KMS-11 (cell line): ENCODE results near the gene ADARB1.

Experiments used
- H2AFZ ChIP-seq: fragments of 200-600 bp; sonication (generic); 2 replicates; pipeline ENCODE4 v1.6.1; 2016; ENCODE audit warnings: antibody characterized with exemption, mixed run types, low read depth
- H3K27ac ChIP-seq: fragments of 200-600 bp; sonication (generic); 2 replicates; pipeline ENCODE4 v1.6.1; 2016; ENCODE audit warnings: mild to moderate bottlenecking, mixed run types
- H3K27me3 ChIP-seq: fragments of 200-600 bp; sonication (generic); 2 replicates; pipeline ENCODE4 v1.6.1; 2017; ENCODE audit warnings: mild to moderate bottlenecking, low read depth, mixed run types, moderate library complexity; ENCODE audit not compliant: insufficient read depth
- H3K36me3 ChIP-seq: fragments of 200-600 bp; sonication (generic); 2 replicates; pipeline ENCODE4 v1.6.1; 2017; ENCODE audit warnings: mild to moderate bottlenecking, mixed run types; ENCODE audit not compliant: insufficient read depth
- H3K4me1 ChIP-seq: fragments of 200-600 bp; sonication (generic); 2 replicates; pipeline ENCODE4 v1.6.1; 2016; ENCODE audit warnings: mild to moderate bottlenecking, low read depth, mixed run types; ENCODE audit not compliant: poor library complexity, severe bottlenecking
- H3K4me2 ChIP-seq: fragments of 200-600 bp; sonication (generic); 2 replicates; pipeline ENCODE4 v1.7.0; 2016; ENCODE audit warnings: mild to moderate bottlenecking, mixed run types
- H3K4me3 ChIP-seq: fragments of 200-600 bp; sonication (generic); IDR thresholded peaks from 2 replicates; pipeline ENCODE4 v1.6.1; 2017; ENCODE audit warnings: low read depth, low read length, mixed read lengths; ENCODE audit not compliant: insufficient read depth
- H3K79me2 ChIP-seq: fragments of 200-600 bp; sonication (generic); 2 replicates; pipeline ENCODE4 v1.6.1; 2016; ENCODE audit warnings: low read depth, mixed run types; ENCODE audit not compliant: insufficient read depth
- H3K9ac ChIP-seq: fragments of 200-600 bp; sonication (generic); 2 replicates; pipeline ENCODE4 v1.6.1; 2016; ENCODE audit warnings: mild to moderate bottlenecking, mixed run types
- H4K20me1 ChIP-seq: fragments of 200-600 bp; sonication (generic); 2 replicates; pipeline ENCODE4 v1.6.1; 2016; ENCODE audit warnings: mild to moderate bottlenecking, mixed run types; ENCODE audit not compliant: insufficient read depth
- CTCF ChIP-seq: fragments of 200-600 bp; sonication (generic); conservative IDR thresholded peaks from 2 replicates; pipeline ENCODE4 v1.6.1; 2017; ENCODE audit warnings: low read depth, mild to moderate bottlenecking, antibody characterized with exemption, low read length, moderate library complexity, mixed read lengths

Gene ADARB1

GRCh38 chr21:45081636-45082035 is 7.3 kb downstream of the ADARB1 start:
- no peak for TF ChIP-seq CTCF
- Histone ChIP-seq H3K4me1 (peaks cover 5% of the 10 kb centered on the region), H2AFZ (no peak overlapping the region), H3K27me3 (no peaks in the 10 kb centered on the region), H4K20me1 (no peaks in the 10 kb centered on the region), H3K4me2 (no peak overlapping the region), H3K27ac (no peak overlapping the region), H3K9ac (no peak overlapping the region), H3K36me3 (no peaks in the 10 kb centered on the region), H3K4me3 (no peak overlapping the region), H3K79me2 (peaks cover 8% of the 10 kb centered on the region; the same call in 1 of the 2 replicates)

- Histone ChIP-seq H3K4me1 (peaks cover 5% of the 10 kb centered on the region), H3K27ac (no peak overlapping the region), H4K20me1 (no peaks in the 10 kb centered on the region), H3K27me3 (no peaks in the 10 kb centered on the region), H3K79me2 (peaks cover under 1% of the 10 kb centered on the region; the same call in 1 of the 2 replicates), H3K4me2 (no peak overlapping the region), H2AFZ (no peak overlapping the region), H3K4me3 (no peak overlapping the region), H3K36me3 (no peaks in the 10 kb centered on the region), H3K9ac (no peak overlapping the region)
- TF ChIP-seq CTCF = no peak
These were observed 8.4 kb downstream of the ADARB1 start for GRCh38 chr21:45082736-45083135.

- Histone ChIP-seq H3K4me3 (no peak overlapping the region), H3K4me2 (no peak overlapping the region), H2AFZ (no peak overlapping the region), H3K79me2 (no peaks in the 10 kb centered on the region; the same call in 1 of the 2 replicates), H4K20me1 (no peaks in the 10 kb centered on the region), H3K36me3 (no peaks in the 10 kb centered on the region), H3K27me3 (no peaks in the 10 kb centered on the region), H3K4me1 (peaks cover 5% of the 10 kb centered on the region), H3K9ac (no peak overlapping the region), H3K27ac (no peak overlapping the region)
- no peak for TF ChIP-seq CTCF
These were observed 9.7 kb downstream of the ADARB1 start for GRCh38 chr21:45084121-45084520.

- H3K4me3 ChIP-seq = no peak overlapping the region
- H3K36me3 ChIP-seq = no peaks in the 10 kb centered on the region
- peaks cover 4% of the 10 kb centered on the region for H3K4me1 ChIP-seq
- no peak overlapping the region for H3K4me2 ChIP-seq
- no peak overlapping the region for H2AFZ ChIP-seq
- H3K27me3 ChIP-seq = no peaks in the 10 kb centered on the region
- TF ChIP-seq CTCF = no peak
- H4K20me1 ChIP-seq = no peaks in the 10 kb centered on the region
- H3K27ac ChIP-seq = no peak overlapping the region
- no peak overlapping the region for H3K9ac ChIP-seq
- no peaks in the 10 kb centered on the region; the same call in 1 of the 2 replicates for H3K79me2 ChIP-seq
These were observed 10.6 kb downstream of the ADARB1 start for GRCh38 chr21:45084881-45085536.
